HepG2 (cell line): ENCODE measurements around the gene EFHD2. TPM values are rescaled to one million over a fixed set of nuclear protein-coding genes. Genes with fewer than 3 reads are reported as not detected.

Experiments
- ATAC-seq: fragments of 200-7000 bp; cut with Tn5 transposase; 3 replicates; pipeline ENCODE4 v1.9.1; 2020; ENCODE audit warnings: mild to moderate bottlenecking, moderate library complexity
- BruUV-seq: library from RNA; stranded (reverse); fragments of 400-500 nt; replicated peaks from 2 replicates; lab custom pipeline; 2021; lab: Mats Ljungman, UMichigan
- CTCF ChIA-PET: fragments of 300-600 bp; formaldehyde crosslinking; extraction: SDS; loops from one replicate; lab custom pipeline; 2021; ENCODE audit warnings: low total read pairs, inconsistent platforms, low intra/inter-chr PET ratio; lab: Yijun Ruan, JAX
- POLR2A ChIA-PET: fragments of 350-600 bp; sonication (Branson Sonifier 250); formaldehyde crosslinking; loops from one replicate; lab custom pipeline; 2020; ENCODE audit warnings: antibody characterized with exemption, inconsistent platforms; lab: Yijun Ruan, JAX
- DNase-seq: peaks from one replicate; pipeline ENCODE4 v3.0.0-alpha.2; 2015; ENCODE audit warnings: low spot score
- FAIRE-seq: peaks from 3 replicates; lab custom pipeline; 2011; peaks lifted over from hg19 to GRCh38; lab: Jason Lieb, UNC
- H2AFZ ChIP-seq: one replicate; pipeline ENCODE4 v1.6.1; 2011; ENCODE audit warnings: low read length, inconsistent platforms
- H3K27ac ChIP-seq: fragments of 300-600 bp; 3 replicates; pipeline ENCODE4 v1.8.0; 2011; ENCODE audit warnings: mixed run types, mild to moderate bottlenecking, mixed read lengths, low read length, inconsistent platforms; ENCODE audit not compliant: insufficient read depth; ENCODE audit errors: extremely low read length
- H3K27me3 ChIP-seq, 2 experiments: fragments of 200-600 bp in 1 of 2; 2 replicates in 1 of 2; 3 replicates in 1 of 2; pipeline versions ENCODE4 v1.6.0 to v1.8.0; 2011; ENCODE audit warnings: low read length in 2 of 2, mild to moderate bottlenecking in 2 of 2, moderate library complexity in 2 of 2, inconsistent platforms in 1 of 2; ENCODE audit not compliant: insufficient read depth in 2 of 2, control insufficient read depth in 1 of 2
- H3K36me3 ChIP-seq, 2 experiments: fragments of 200-600 bp in 1 of 2; replicated peaks in 1 of 2; 2 replicates in 1 of 2; 3 replicates in 1 of 2; pipeline versions ENCODE4 v1.5.1 to v1.8.0; 2011; ENCODE audit warnings: low read length in 2 of 2, inconsistent platforms in 1 of 2; ENCODE audit not compliant: insufficient read depth in 2 of 2, control insufficient read depth in 1 of 2
- H3K4me1 ChIP-seq: 2 replicates; pipeline ENCODE4 v1.5.1; 2012; ENCODE audit warnings: low read length, inconsistent platforms; ENCODE audit not compliant: insufficient read depth
- H3K4me2 ChIP-seq: 2 replicates; pipeline ENCODE4 v1.6.0; 2011; ENCODE audit warnings: low read depth, low read length, inconsistent platforms
- H3K4me3 ChIP-seq, 3 experiments: fragments of 200-600 bp in 1 of 3; sonication (generic), shearing (Covaris generic) in 1 of 3; replicated peaks in 1 of 3; 2 replicates each; pipeline ENCODE4 v1.5.1; 2011 to 2016; ENCODE audit warnings: low read length in 3 of 3, inconsistent platforms in 2 of 3, low read depth in 2 of 3, mild to moderate bottlenecking in 2 of 3, control low read depth in 1 of 3, mixed read lengths in 1 of 3; ENCODE audit not compliant: insufficient read depth in 1 of 3
- H3K79me2 ChIP-seq: one replicate; pipeline ENCODE4 v1.6.1; 2011; ENCODE audit warnings: low read length, inconsistent platforms; ENCODE audit not compliant: insufficient read depth
- H3K9ac ChIP-seq: 2 replicates; pipeline ENCODE4 v1.6.0; 2011; ENCODE audit warnings: mild to moderate bottlenecking, low read depth, low read length, inconsistent platforms; ENCODE audit not compliant: insufficient read depth
- H3K9me3 ChIP-seq: 2 replicates; pipeline ENCODE4 v1.5.1; 2012; ENCODE audit warnings: mild to moderate bottlenecking, low read length
- H4K20me1 ChIP-seq: 2 replicates; pipeline ENCODE4 v1.6.0; 2011; ENCODE audit warnings: inconsistent platforms, mild to moderate bottlenecking, low read length, moderate library complexity; ENCODE audit not compliant: insufficient read depth
- AHR ChIP-seq: IDR thresholded peaks from 2 replicates; pipeline ENCODE4 v1.6.1; 2018; ENCODE audit warnings: missing genetic modification reagents, missing compliant biosample characterization
- AKAP8 ChIP-seq: sonication (generic); formaldehyde crosslinking; IDR thresholded peaks from 2 replicates; pipeline ENCODE4 v1.5.1; 2020; ENCODE audit warnings: mild to moderate bottlenecking, missing genetic modification reagents
- ARHGAP35 ChIP-seq: sonication (generic); formaldehyde crosslinking; IDR thresholded peaks from 2 replicates; pipeline ENCODE4 v1.9.0; 2022; ENCODE audit warnings: mild to moderate bottlenecking, inconsistent platforms, moderate library complexity, missing genetic modification reagents, borderline replicate concordance
- BHLHE40 ChIP-seq: IDR thresholded peaks from 2 replicates; pipeline ENCODE4 v1.6.1; 2011; ENCODE audit warnings: low read length, improper control_type of control experiment
- GPN1 ChIP-seq: sonication (generic); formaldehyde crosslinking; IDR thresholded peaks from 2 replicates; pipeline ENCODE4 v1.5.1; 2020; ENCODE audit warnings: missing genetic modification reagents, borderline replicate concordance
- KLF12 ChIP-seq: sonication (generic); formaldehyde crosslinking; IDR thresholded peaks from 2 replicates; pipeline ENCODE4 v1.4.0; 2020; ENCODE audit warnings: missing genetic modification reagents, borderline replicate concordance
- MAFK ChIP-seq, 2 experiments: IDR thresholded peaks in 1 of 2; conservative IDR thresholded peaks in 1 of 2; 2 replicates each; pipeline ENCODE4 v1.6.1; 2011; ENCODE audit warnings: improper control_type of control experiment in 2 of 2, low read length in 2 of 2
- PAWR ChIP-seq: sonication (generic); formaldehyde crosslinking; IDR thresholded peaks from 2 replicates; pipeline ENCODE4 v1.4.0; 2020; ENCODE audit warnings: missing genetic modification reagents, mild to moderate bottlenecking, borderline replicate concordance
- XRCC5 ChIP-seq: fragments of 200-400 bp; formaldehyde crosslinking; optimal IDR thresholded peaks from 2 replicates; pipeline ENCODE3; 2017; ENCODE audit warnings: mild to moderate bottlenecking, low read length
- ZFAT ChIP-seq: sonication (generic); formaldehyde crosslinking; conservative IDR thresholded peaks from 2 replicates; pipeline ENCODE4 v1.8.1; 2023; ENCODE audit warnings: missing genetic modification reagents, inconsistent platforms
- ZFP36 ChIP-seq: fragments of 150-350 bp; IDR thresholded peaks from 2 replicates; pipeline ENCODE4 v1.6.1; 2018; ENCODE audit warnings: borderline replicate concordance, low read length, low read depth; ENCODE audit not compliant: partially characterized antibody
- ZFP62 ChIP-seq: sonication (generic); formaldehyde crosslinking; IDR thresholded peaks from 2 replicates; pipeline ENCODE4 v1.4.0; 2020; ENCODE audit warnings: missing genetic modification reagents
- ZNF337 ChIP-seq: sonication (generic); formaldehyde crosslinking; IDR thresholded peaks from 2 replicates; pipeline ENCODE4 v1.5.1; 2020; ENCODE audit warnings: missing genetic modification reagents, low read depth, mild to moderate bottlenecking, borderline replicate concordance
- ZNF724P ChIP-seq: sonication (generic); formaldehyde crosslinking; IDR thresholded peaks from 2 replicates; pipeline ENCODE4 v1.8.0; 2022; ENCODE audit warnings: missing genetic modification reagents, borderline replicate concordance
- ZNF772 ChIP-seq: sonication (generic); formaldehyde crosslinking; IDR thresholded peaks from 2 replicates; pipeline ENCODE4 v1.5.0; 2020; ENCODE audit warnings: mild to moderate bottlenecking, missing genetic modification reagents
- ZNF883 ChIP-seq: sonication (generic); formaldehyde crosslinking; IDR thresholded peaks from 2 replicates; pipeline ENCODE4 v1.5.1; 2020; ENCODE audit warnings: mild to moderate bottlenecking, missing genetic modification reagents; ENCODE audit errors: not compliant biosample characterization
- WGBS: methylation state at CpG from one replicate; pipeline ENCODE4 v1.1.6; 2017; ENCODE audit warnings: low lambda C conversion rate; 5-methylcytosine and 5-hydroxymethylcytosine counted together
- in situ Hi-C: cut with HindIII; loops from 2 replicates; pipeline ENCODE4 v1.10.0; 2017; ENCODE audit warnings: low pct_unique_long_range_greater_than_20kb; ENCODE audit not compliant: extremely low pct_ligation_motif_present
- intact Hi-C: fragments of 100-400 bp; cut with micrococcal nuclease; formaldehyde crosslinking; loops from one replicate; pipeline ENCODE4 v1.10.0; 2022; ENCODE audit not compliant: unreplicated experiment
- polyA plus RNA-seq, 8 experiments: library from polyadenylated mRNA; depleted of rRNA in 3 of 8; stranded (reverse) in 7 of 8; unstranded in 1 of 8; fragments of >200 nt; fragmentation: Illumina TruSeq in 4 of 8; extraction: Trizol in 4 of 8; gene quantifications; 2 replicates each; pipeline versions ENCODE4 v1.2.1 to v1.2.3, GENCODE V29; 2011 to 2016; ENCODE audit warnings: low read depth in 4 of 8, missing spikeins in 1 of 8, mixed read lengths in 1 of 8; ENCODE audit not compliant: insufficient read depth in 1 of 8
- total RNA-seq, 5 experiments: library from RNA; depleted of rRNA; stranded (reverse); fragments of >200 nt; fragmentation: Illumina TruSeq; extraction: Trizol; gene quantifications; 2 replicates each; pipeline ENCODE4 v1.2.3, GENCODE V29; 2016; ENCODE audit warnings: low read depth in 1 of 5
- TF ChIP-seq, protein P1 (sequence below): sonication (generic); formaldehyde crosslinking; IDR thresholded peaks from 2 replicates; pipeline ENCODE4 v1.8.1; 2022; ENCODE audit warnings: low read depth, mild to moderate bottlenecking, missing genetic modification reagents

EFHD2 gene
- total and polyA plus RNA-seq, 2 of the 13 experiments (the other 11 are each of a cell fraction or from before 2014, with no cell fraction given) = 9.4 to 12.7 TPM

GRCh38 chr1:15399710-15400109, 10.0 kb upstream of the EFHD2 start (continued):
- TF ChIP-seq, protein P1, sequence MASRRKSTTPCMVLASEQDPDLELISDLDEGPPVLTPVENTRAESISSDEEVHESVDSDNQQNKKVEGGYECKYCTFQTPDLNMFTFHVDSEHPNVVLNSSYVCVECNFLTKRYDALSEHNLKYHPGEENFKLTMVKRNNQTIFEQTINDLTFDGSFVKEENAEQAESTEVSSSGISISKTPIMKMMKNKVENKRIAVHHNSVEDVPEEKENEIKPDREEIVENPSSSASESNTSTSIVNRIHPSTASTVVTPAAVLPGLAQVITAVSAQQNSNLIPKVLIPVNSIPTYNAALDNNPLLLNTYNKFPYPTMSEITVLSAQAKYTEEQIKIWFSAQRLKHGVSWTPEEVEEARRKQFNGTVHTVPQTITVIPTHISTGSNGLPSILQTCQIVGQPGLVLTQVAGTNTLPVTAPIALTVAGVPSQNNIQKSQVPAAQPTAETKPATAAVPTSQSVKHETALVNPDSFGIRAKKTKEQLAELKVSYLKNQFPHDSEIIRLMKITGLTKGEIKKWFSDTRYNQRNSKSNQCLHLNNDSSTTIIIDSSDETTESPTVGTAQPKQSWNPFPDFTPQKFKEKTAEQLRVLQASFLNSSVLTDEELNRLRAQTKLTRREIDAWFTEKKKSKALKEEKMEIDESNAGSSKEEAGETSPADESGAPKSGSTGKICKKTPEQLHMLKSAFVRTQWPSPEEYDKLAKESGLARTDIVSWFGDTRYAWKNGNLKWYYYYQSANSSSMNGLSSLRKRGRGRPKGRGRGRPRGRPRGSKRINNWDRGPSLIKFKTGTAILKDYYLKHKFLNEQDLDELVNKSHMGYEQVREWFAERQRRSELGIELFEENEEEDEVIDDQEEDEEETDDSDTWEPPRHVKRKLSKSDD (CRISPR knock-in tag) = no peak
- TF ChIP-seq BHLHE40 (no peak), ZFP62 (CRISPR knock-in tag) (no peak), AHR (CRISPR knock-in tag) (no peak)

DNA sequence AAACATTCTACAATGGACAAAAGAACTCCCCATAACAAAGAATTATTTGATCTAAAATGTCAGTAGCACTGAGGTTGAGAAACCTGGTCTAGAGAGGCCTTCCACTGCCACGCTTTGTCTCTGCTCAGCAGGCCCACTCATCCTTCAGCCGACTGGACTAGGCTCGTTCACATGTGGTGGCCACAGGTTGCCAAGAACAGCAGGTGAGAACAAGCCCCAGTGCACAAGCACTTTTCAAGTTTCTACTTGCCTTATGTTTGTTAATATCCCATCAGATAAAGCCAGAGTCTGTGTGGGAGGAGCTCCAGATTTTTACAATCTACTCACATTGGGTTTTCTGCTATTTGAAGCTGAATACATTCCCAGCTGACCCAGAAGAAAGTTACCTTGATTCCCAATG, 9.1 kb upstream of the EFHD2 start:
- Histone ChIP-seq H3K9ac (no peak overlapping the region), H3K4me2 (no peak overlapping the region), H3K79me2 (no peaks in the 10 kb centered on the region), H3K4me3 (no peak overlapping the region), H4K20me1 (no peaks in the 10 kb centered on the region), H2AFZ (no peak overlapping the region), H3K36me3 (no peaks in the 10 kb centered on the region), H3K9me3 (peaks cover 10% of the 10 kb centered on the region), H3K4me1 (peaks cover 22% of the 10 kb centered on the region), H3K27ac (no peak overlapping the region), H3K27me3 (peaks cover 0 to 10% of the 10 kb centered on the region in 2 experiments; a peak in 2 of 5 replicates)
- in situ Hi-C loops (no loop called here), intact Hi-C loops (no loop called here)
- POLR2A ChIA-PET = no interaction called here
- DNase-seq = no peak
- ATAC-seq = no peak
- CTCF ChIA-PET = no interaction called here
- WGBS = 16% methylated on average over 3 of the region's 3 CpGs
- BruUV-seq = no TSS peak
- FAIRE-seq = no peak
- TF ChIP-seq MAFK (conservative IDR thresholded peaks at IDR 0.05 in 1 of 2, IDR thresholded peaks at IDR 0.05 in 1 of 2; ENCODE audit: low read length in 2 of 2) (no peak), ZNF883 (no peak), ZFP36 (no peak), ZNF337 (no peak), GPN1 (no peak), PAWR (CRISPR knock-in tag) (no peak), ARHGAP35 (CRISPR knock-in tag) (no peak), XRCC5 (no peak), ZNF724P (CRISPR knock-in tag) (no peak), ZNF772 (CRISPR knock-in tag) (no peak), ZFAT (CRISPR knock-in tag) (no peak), KLF12 (no peak), AKAP8 (CRISPR knock-in tag) (no peak)
